Activated B cell treated with CpG ODN at 0.5 μM for 24 hours (primary cell): ENCODE results near the gene TEX11. TPM values are rescaled to one million over a fixed set of nuclear protein-coding genes. Genes with fewer than 3 reads are reported as not detected.

Source experiments
- ATAC-seq: fragments of 200-7000 bp; cut with Tn5 transposase; one replicate; pipeline ENCODE4 v1.10.0; 2021; ENCODE audit warnings: low read depth, mild to moderate bottlenecking, moderate library complexity
- CTCF ChIA-PET: fragments of 350-600 bp; sonication (Branson Sonifier 250); formaldehyde crosslinking; loops from one replicate; lab custom pipeline; 2021; ENCODE audit warnings: antibody characterized with exemption; lab: Charles Lee
- POLR2A ChIA-PET: fragments of 350-600 bp; sonication (Branson Sonifier 250); formaldehyde crosslinking; loops from one replicate; lab custom pipeline; 2021; ENCODE audit warnings: antibody characterized with exemption; lab: Charles Lee
- DNase-seq: peaks from one replicate; pipeline ENCODE4 v3.0.0; 2022
- H3K27ac Mint-ChIP-seq: one replicate; pipeline ENCODE4 v1.8.0; 2020; ENCODE audit warnings: mixed read lengths
- H3K27me3 Mint-ChIP-seq: one replicate; pipeline ENCODE4 v1.8.0; 2021; ENCODE audit warnings: mixed read lengths
- H3K36me3 Mint-ChIP-seq: one replicate; pipeline ENCODE4 v1.8.0; 2021; ENCODE audit warnings: low read depth, mixed read lengths
- H3K4me1 Mint-ChIP-seq: one replicate; pipeline ENCODE4 v1.8.0; 2021; ENCODE audit warnings: mixed read lengths
- H3K4me3 Mint-ChIP-seq: one replicate; pipeline ENCODE4 v1.8.0; 2020; ENCODE audit warnings: mild to moderate bottlenecking, mixed read lengths
- H3K9me3 Mint-ChIP-seq: one replicate; pipeline ENCODE4 v1.8.0; 2020; ENCODE audit warnings: mixed read lengths
- CTCF ChIP-seq: fragments of 200-600 bp; IDR thresholded peaks from one replicate; pipeline ENCODE4 v1.8.0; 2022; ENCODE audit warnings: antibody characterized with exemption, mild to moderate bottlenecking
- intact Hi-C: fragments of 100-400 bp; cut with micrococcal nuclease; formaldehyde crosslinking; loops from one replicate; pipeline ENCODE4 v1.15.1; 2024
- total RNA-seq: library from RNA; stranded (reverse); gene quantifications from 2 replicates; pipeline ENCODE4 v1.2.3, GENCODE V29; 2022

Gene TEX11
- total RNA-seq, 1 donor from 2014 or later = not detected

DNA sequence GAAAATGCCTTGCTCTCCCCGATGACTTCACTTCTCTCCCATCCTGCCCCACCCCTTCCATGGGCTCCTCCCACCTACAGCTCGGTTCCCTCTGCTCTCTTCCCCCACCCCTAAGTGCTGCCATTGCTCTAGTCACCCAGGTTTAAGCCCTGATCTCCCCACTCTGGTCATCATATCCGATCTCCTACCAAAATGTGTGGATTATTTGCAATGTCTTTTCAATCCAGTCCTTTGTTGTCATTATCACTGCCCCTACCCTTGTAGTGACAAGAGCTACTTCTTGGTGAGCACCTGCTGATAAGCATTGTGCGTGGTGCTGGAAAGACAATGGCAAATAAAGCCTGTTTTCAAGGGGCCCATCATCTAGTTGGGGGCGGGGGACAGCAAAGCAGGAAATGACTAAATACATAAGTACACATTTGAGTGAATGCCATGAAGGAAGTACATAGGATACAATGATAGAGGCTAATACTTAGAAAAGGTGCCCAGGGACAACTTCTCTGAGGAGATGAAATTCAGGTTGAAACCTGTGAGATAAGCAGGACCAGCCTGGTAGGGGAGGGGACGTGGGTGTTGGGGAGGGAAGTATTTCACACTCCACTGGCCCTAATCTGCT, 400.1 kb downstream of the TEX11 start:
- no peak for DNase-seq
- no peaks in the 10 kb centered on the region for H3K9me3 Mint-ChIP-seq
- intact Hi-C loops = no loop called here
- ChIA-PET POLR2A (no interaction called here), CTCF (no interaction called here)
- peaks cover 12% of the 10 kb centered on the region for H3K4me1 Mint-ChIP-seq
- no peak for ATAC-seq
- H3K36me3 Mint-ChIP-seq = no peaks in the 10 kb centered on the region
- no peaks in the 10 kb centered on the region for H3K27me3 Mint-ChIP-seq
- H3K4me3 Mint-ChIP-seq = no peak overlapping the region
- H3K27ac Mint-ChIP-seq = no peak overlapping the region
- no peak for TF ChIP-seq CTCF

DNA sequence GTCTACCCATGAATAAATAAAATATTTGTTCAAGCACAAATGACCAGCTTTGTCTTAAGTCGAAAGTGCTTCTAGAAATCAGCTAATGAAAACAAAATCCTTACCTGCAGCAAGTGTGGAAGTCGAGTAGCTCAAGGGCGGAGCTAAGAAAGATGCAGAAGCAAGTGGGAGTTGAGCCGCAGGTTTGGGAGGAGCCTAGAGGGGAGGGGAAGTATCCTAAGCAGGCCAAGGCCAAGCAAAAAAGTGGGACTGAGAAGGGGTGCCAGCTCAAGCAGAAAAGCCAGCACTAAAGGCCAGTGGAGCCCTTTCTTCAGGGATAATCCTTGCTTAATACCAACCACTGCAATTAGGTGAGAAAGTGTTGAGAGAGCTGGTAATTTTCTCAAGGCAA, 403.1 kb downstream of the TEX11 start:
- intact Hi-C loops = no loop called here
- Mint-ChIP-seq H3K4me3 (no peak overlapping the region), H3K4me1 (peaks cover 12% of the 10 kb centered on the region), H3K9me3 (no peaks in the 10 kb centered on the region), H3K27ac (no peak overlapping the region), H3K36me3 (peaks cover 11% of the 10 kb centered on the region), H3K27me3 (no peaks in the 10 kb centered on the region)
- TF ChIP-seq CTCF = no peak
- CTCF ChIA-PET = no interaction called here
- no peak for DNase-seq
- POLR2A ChIA-PET = no interaction called here
- no peak for ATAC-seq

GRCh38 chrX:70504772-70505450, 403.6 kb downstream of the TEX11 start:
- CTCF ChIA-PET = no interaction called here
- Mint-ChIP-seq H3K27me3 (no peaks in the 10 kb centered on the region), H3K27ac (no peak overlapping the region), H3K4me1 (peaks cover 12% of the 10 kb centered on the region), H3K9me3 (no peaks in the 10 kb centered on the region), H3K4me3 (no peak overlapping the region), H3K36me3 (peaks cover 14% of the 10 kb centered on the region)
- DNase-seq (no peak), ATAC-seq (no peak)
- intact Hi-C loops = no loop called here
- POLR2A ChIA-PET = no interaction called here
- TF ChIP-seq CTCF = no peak

DNA sequence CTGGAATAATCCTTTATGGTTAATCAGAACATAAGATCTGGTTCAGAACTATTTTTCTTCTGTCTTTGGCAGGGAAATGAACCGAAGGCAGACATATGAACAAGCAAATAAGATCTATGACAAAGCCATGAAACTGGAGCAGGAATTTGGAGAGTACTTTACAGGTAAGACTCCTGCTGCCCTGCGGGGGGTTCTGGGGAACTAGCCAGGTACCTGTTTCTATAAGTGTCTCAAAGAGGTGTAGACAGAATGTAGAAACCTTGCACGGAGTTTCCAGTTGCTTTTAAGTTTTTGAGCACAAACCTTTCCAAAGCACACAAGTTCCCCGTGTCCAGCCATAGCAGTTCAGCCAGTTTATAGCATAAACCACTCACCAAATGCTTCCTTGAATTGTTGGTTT, 407.7 kb downstream of the TEX11 start:
- Mint-ChIP-seq H3K4me1 (no peaks in the 10 kb centered on the region), H3K27me3 (no peaks in the 10 kb centered on the region), H3K36me3 (peaks cover 27% of the 10 kb centered on the region), H3K4me3 (no peak overlapping the region), H3K9me3 (no peaks in the 10 kb centered on the region), H3K27ac (no peak overlapping the region)
- no peak for TF ChIP-seq CTCF
- ChIA-PET POLR2A (no interaction called here), CTCF (no interaction called here)
- DNase-seq = no peak
- ATAC-seq = no peak
- intact Hi-C loops = no loop called here

- no peaks in the 10 kb centered on the region for H3K27me3 Mint-ChIP-seq
- H3K9me3 Mint-ChIP-seq = no peaks in the 10 kb centered on the region
- TF ChIP-seq CTCF = no peak
- H3K4me1 Mint-ChIP-seq = no peaks in the 10 kb centered on the region
- no peak overlapping the region for H3K4me3 Mint-ChIP-seq
- H3K36me3 Mint-ChIP-seq = peaks cover 38% of the 10 kb centered on the region
- ChIA-PET CTCF (no interaction called here), POLR2A (no interaction called here)
- no peak overlapping the region for H3K27ac Mint-ChIP-seq
- no peak for ATAC-seq
- DNase-seq = no peak
- intact Hi-C loops = no loop called here
Measured at GRCh38 chrX:70498129-70498528, 410.4 kb downstream of the TEX11 start.
